Measurements from ENCODE around the gene ARAP3. TPM values are rescaled to one million over a fixed set of nuclear protein-coding genes. Genes with fewer than 3 reads are reported as not detected.
A peak's percentile ranks its signal among the peaks of the same experiment; 100 is the strongest.

The ARAP3 gene
- polyA plus RNA-seq, 1 donor from 2014 or later: 1.4 TPM

GRCh38 chr5:141708016-141708415 is 26.0 kb upstream of the ARAP3 start:
- no peaks in the 10 kb centered on the region for H3K79me2 ChIP-seq (replicated peaks; ENCODE audit: insufficient read depth, low read length)
- H4K20me1 ChIP-seq (ENCODE audit: insufficient read depth): no peaks in the 10 kb centered on the region
- no peak overlapping the region for H3K9ac ChIP-seq (ENCODE audit: low read length)
- no peak overlapping the region for H3K4me2 ChIP-seq (ENCODE audit: low read length)
- H3K27ac ChIP-seq (ENCODE audit: low read length): peak overlapping the region; percentile 94
- TF ChIP-seq EP300 (conservative IDR thresholded peaks at IDR 0.05; ENCODE audit: poor library complexity, severe bottlenecking) (no peak), TAF1 (IDR thresholded peaks at IDR 0.05; ENCODE audit: low read depth) (no peak), SMC3 (conservative IDR thresholded peaks at IDR 0.05; ENCODE audit: poor library complexity) (no peak), RAD21 (conservative IDR thresholded peaks at IDR 0.05) (no peak), REST (IDR thresholded peaks at IDR 0.05; ENCODE audit: borderline replicate concordance) (no peak), POLR2AphosphoS5 (IDR thresholded peaks at IDR 0.05) (no peak), CTCF (IDR thresholded peaks at IDR 0.05; ENCODE audit: poor library complexity, severe bottlenecking) (no peak), MXI1 (conservative IDR thresholded peaks at IDR 0.05; ENCODE audit: poor library complexity, severe bottlenecking) (no peak), EZH2 (IDR thresholded peaks at IDR 0.05; ENCODE audit: borderline replicate concordance, insufficient read depth, low read length, poor library complexity, severe bottlenecking) (no peak)
- H3F3A ChIP-seq (ENCODE audit: insufficient read depth, low read length, poor library complexity, severe bottlenecking): no peaks in the 10 kb centered on the region
- no peak overlapping the region for H2AFZ ChIP-seq (ENCODE audit: low read depth, low read length)
- H3K36me3 ChIP-seq (ENCODE audit: insufficient read depth, low read length): no peaks in the 10 kb centered on the region
- H3K27me3 ChIP-seq (ENCODE audit: insufficient read depth, low read depth, low read length): no peaks in the 10 kb centered on the region
- no peak overlapping the region for H3K4me3 ChIP-seq (ENCODE audit: low read length)
- H3K9me2 ChIP-seq (ENCODE audit: insufficient read depth, low read length): no peaks in the 10 kb centered on the region
- no peaks in the 10 kb centered on the region for H3K9me3 ChIP-seq (ENCODE audit: low read length)

- no peaks in the 10 kb centered on the region for H3F3A ChIP-seq (ENCODE audit: insufficient read depth, low read length, poor library complexity, severe bottlenecking)
- H3K27me3 ChIP-seq (ENCODE audit: insufficient read depth, low read depth, low read length): no peaks in the 10 kb centered on the region
- no peaks in the 10 kb centered on the region for H3K9me3 ChIP-seq (ENCODE audit: low read length)
- no peak overlapping the region for H2AFZ ChIP-seq (ENCODE audit: low read depth, low read length)
- no peaks in the 10 kb centered on the region for H3K36me3 ChIP-seq (ENCODE audit: insufficient read depth, low read length)
- H4K20me1 ChIP-seq (ENCODE audit: insufficient read depth): no peaks in the 10 kb centered on the region
- H3K79me2 ChIP-seq (replicated peaks; ENCODE audit: insufficient read depth, low read length): no peaks in the 10 kb centered on the region
- no peak overlapping the region for H3K9ac ChIP-seq (ENCODE audit: low read length)
- H3K4me3 ChIP-seq (ENCODE audit: low read length): no peak overlapping the region
- no peak overlapping the region for H3K27ac ChIP-seq (ENCODE audit: low read length)
- no peaks in the 10 kb centered on the region for H3K9me2 ChIP-seq (ENCODE audit: insufficient read depth, low read length)
- no peak overlapping the region for H3K4me2 ChIP-seq (ENCODE audit: low read length)
- TF ChIP-seq POLR2AphosphoS5 (IDR thresholded peaks at IDR 0.05) (no peak), EP300 (conservative IDR thresholded peaks at IDR 0.05; ENCODE audit: poor library complexity, severe bottlenecking) (no peak), RAD21 (conservative IDR thresholded peaks at IDR 0.05) (no peak), CTCF (IDR thresholded peaks at IDR 0.05; ENCODE audit: poor library complexity, severe bottlenecking) (no peak), SMC3 (conservative IDR thresholded peaks at IDR 0.05; ENCODE audit: poor library complexity) (no peak), EZH2 (IDR thresholded peaks at IDR 0.05; ENCODE audit: borderline replicate concordance, insufficient read depth, low read length, poor library complexity, severe bottlenecking) (no peak), MXI1 (conservative IDR thresholded peaks at IDR 0.05; ENCODE audit: poor library complexity, severe bottlenecking) (no peak), TAF1 (IDR thresholded peaks at IDR 0.05; ENCODE audit: low read depth) (no peak), REST (IDR thresholded peaks at IDR 0.05; ENCODE audit: borderline replicate concordance) (no peak)
Observed at GRCh38 chr5:141707510-141707909, 25.5 kb upstream of the ARAP3 start.
